ENCODE data around the gene ANKRD33B. TPM values are rescaled to one million over a fixed set of nuclear protein-coding genes. Genes with fewer than 3 reads are reported as not detected.
"Not testable (repeated sequence)": the region's sequence is repeated elsewhere in the genome, so short reads cannot be mapped to it uniquely, and the experiment has no call there.

The ANKRD33B gene
- polyA plus RNA-seq, 1 experiment = 4.8 TPM

- CTCF ChIA-PET = interaction anchor here (1.1 kb wide), 1 partner anchor 10 kb away, joined by 6 read pairs; no protein-coding TSS in a partner anchor
- no peak overlapping the region for H3K27ac ChIP-seq (ENCODE audit: low read depth, low read length)
- H3K27me3 ChIP-seq (ENCODE audit: control insufficient read depth, insufficient read depth, low read length) = no peaks in the 10 kb centered on the region
- H3K9me3 ChIP-seq (ENCODE audit: control insufficient read depth, insufficient read depth, low read length) = peaks cover 12% of the 10 kb centered on the region
- no peak for DNase-seq (ENCODE audit: low read depth, low spot score)
- no peak overlapping the region for H3K4me3 ChIP-seq (ENCODE audit: low read depth, low read length)
- POLR2A ChIA-PET = no interaction called here
- TF ChIP-seq, protein P1, sequence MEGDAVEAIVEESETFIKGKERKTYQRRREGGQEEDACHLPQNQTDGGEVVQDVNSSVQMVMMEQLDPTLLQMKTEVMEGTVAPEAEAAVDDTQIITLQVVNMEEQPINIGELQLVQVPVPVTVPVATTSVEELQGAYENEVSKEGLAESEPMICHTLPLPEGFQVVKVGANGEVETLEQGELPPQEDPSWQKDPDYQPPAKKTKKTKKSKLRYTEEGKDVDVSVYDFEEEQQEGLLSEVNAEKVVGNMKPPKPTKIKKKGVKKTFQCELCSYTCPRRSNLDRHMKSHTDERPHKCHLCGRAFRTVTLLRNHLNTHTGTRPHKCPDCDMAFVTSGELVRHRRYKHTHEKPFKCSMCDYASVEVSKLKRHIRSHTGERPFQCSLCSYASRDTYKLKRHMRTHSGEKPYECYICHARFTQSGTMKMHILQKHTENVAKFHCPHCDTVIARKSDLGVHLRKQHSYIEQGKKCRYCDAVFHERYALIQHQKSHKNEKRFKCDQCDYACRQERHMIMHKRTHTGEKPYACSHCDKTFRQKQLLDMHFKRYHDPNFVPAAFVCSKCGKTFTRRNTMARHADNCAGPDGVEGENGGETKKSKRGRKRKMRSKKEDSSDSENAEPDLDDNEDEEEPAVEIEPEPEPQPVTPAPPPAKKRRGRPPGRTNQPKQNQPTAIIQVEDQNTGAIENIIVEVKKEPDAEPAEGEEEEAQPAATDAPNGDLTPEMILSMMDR (IDR thresholded peaks at IDR 0.05; ENCODE audit: low read depth, low read length) = no peak
Measured at GRCh38 chr5:10637944-10638343, 74.1 kb downstream of the ANKRD33B start.

DNA sequence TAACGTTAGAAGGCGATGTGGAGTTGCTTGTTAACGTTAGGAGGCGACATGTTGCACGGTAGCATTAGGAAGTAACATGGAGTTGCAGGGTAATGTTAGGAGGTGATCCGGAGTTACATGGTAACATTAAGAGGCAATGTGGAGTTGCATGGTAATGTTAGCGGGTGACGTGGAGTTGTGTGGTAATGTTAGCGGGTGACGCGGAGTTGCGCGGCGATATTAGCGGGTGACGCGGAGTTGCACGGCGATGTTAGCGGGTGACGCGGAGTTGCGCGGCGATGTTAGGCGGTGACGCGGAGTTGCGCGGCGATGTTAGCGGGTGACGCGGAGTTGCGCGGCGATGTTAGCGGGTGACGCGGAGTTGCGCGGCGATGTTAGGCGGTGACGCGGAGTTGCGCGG lies 74.9 kb downstream of the ANKRD33B start:
- H3K9me3 ChIP-seq (ENCODE audit: control insufficient read depth, insufficient read depth, low read length) = peaks cover 12% of the 10 kb centered on the region
- H3K4me3 ChIP-seq (ENCODE audit: low read depth, low read length); H3K27me3 ChIP-seq (ENCODE audit: control insufficient read depth, insufficient read depth, low read length); H3K27ac ChIP-seq (ENCODE audit: low read depth, low read length); CTCF ChIA-PET; POLR2A ChIA-PET; DNase-seq (ENCODE audit: low read depth, low spot score): not testable (repeated sequence)

DNA sequence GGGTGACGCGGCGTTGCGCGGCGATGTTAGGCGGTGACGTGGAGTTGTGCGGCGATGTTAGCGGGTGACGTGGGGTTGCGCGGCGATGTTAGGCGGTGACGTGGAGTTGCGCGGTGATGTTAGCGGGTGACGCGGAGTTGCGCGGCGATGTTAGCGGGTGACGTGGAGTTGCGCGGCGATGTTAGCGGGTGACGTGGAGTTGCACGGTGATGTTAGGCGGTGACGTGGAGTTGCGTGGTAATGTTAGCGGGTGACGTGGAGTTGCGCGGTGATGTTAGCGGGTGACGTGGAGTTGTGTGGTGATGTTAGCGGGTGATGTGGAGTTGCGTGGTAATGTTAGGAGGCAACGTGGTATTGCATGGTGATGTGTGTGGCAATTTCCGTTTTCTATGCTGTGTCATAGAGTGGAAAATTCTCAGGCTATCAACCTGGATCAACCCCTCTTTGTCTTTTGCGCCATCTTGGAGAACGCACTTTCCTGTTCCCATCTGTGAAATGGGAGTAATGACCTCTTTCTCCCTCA lies 76.0 kb downstream of the ANKRD33B start:
- H3K9me3 ChIP-seq (ENCODE audit: control insufficient read depth, insufficient read depth, low read length) = peaks cover 12% of the 10 kb centered on the region
- H3K27me3 ChIP-seq (ENCODE audit: control insufficient read depth, insufficient read depth, low read length) = no peaks in the 10 kb centered on the region
- ChIA-PET POLR2A (no interaction called here), CTCF (interaction anchor here (0.8 kb wide), 1 partner anchor 187 kb away, joined by 3 read pairs; no protein-coding TSS in a partner anchor)
- no peak overlapping the region for H3K27ac ChIP-seq (ENCODE audit: low read depth, low read length)
- no peak for DNase-seq (ENCODE audit: low read depth, low spot score)
- TF ChIP-seq, protein P1 (IDR thresholded peaks at IDR 0.05; ENCODE audit: low read depth, low read length) = no peak
- H3K4me3 ChIP-seq (ENCODE audit: low read depth, low read length) = no peak overlapping the region

- TF ChIP-seq, protein P1 (IDR thresholded peaks at IDR 0.05; ENCODE audit: low read depth, low read length) = no peak
- no peak overlapping the region for H3K4me3 ChIP-seq (ENCODE audit: low read depth, low read length)
- no peaks in the 10 kb centered on the region for H3K27me3 ChIP-seq (ENCODE audit: control insufficient read depth, insufficient read depth, low read length)
- peaks cover 12% of the 10 kb centered on the region for H3K9me3 ChIP-seq (ENCODE audit: control insufficient read depth, insufficient read depth, low read length)
- DNase-seq (ENCODE audit: low read depth, low spot score) = no peak
- CTCF ChIA-PET = no interaction called here
- no peak overlapping the region for H3K27ac ChIP-seq (ENCODE audit: low read depth, low read length)
- POLR2A ChIA-PET = no interaction called here
Measured at GRCh38 chr5:10642367-10642766, 78.5 kb downstream of the ANKRD33B start.

DNA sequence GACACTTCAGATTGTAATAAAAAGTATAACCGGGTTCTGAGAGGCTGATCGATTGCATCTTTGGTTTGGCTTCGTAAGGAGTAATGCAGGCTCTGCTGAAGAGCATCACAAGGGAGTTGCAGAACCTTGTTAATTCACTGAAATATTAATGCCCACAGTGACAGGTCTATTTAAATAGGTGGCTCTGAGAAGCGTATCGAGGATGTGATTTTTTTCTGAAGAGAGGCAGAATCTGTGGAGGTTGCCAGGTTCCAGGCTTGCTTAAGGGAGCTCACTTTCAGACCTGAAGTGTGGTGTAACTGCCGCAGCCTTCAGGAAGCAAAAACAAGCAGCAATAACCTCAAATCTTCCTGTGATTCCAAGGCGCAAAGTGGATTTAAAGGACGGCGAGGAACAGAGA lies 80.3 kb downstream of the ANKRD33B start:
- ChIA-PET POLR2A (interaction anchor here (0.6 kb wide), 1 partner anchor 137 kb away, joined by 3 read pairs; no protein-coding TSS in a partner anchor), CTCF (interaction anchor here (1.8 kb wide), 1 partner anchor 16 kb away, joined by 14 read pairs; no protein-coding TSS in a partner anchor)
- Histone ChIP-seq H3K27me3 (ENCODE audit: control insufficient read depth, insufficient read depth, low read length) (no peaks in the 10 kb centered on the region), H3K27ac (ENCODE audit: low read depth, low read length) (no peak overlapping the region), H3K4me3 (ENCODE audit: low read depth, low read length) (no peak overlapping the region), H3K9me3 (ENCODE audit: control insufficient read depth, insufficient read depth, low read length) (peaks cover 6% of the 10 kb centered on the region; the same call in 1 of the 2 replicates)
- TF ChIP-seq, protein P1 (IDR thresholded peaks at IDR 0.05; ENCODE audit: low read depth, low read length) = no peak
- DNase-seq (ENCODE audit: low read depth, low spot score) = no peak

Data from AG04450 (cell line).